IPS-15b (cell line): ENCODE measurements around the gene NLGN4X.

ENCODE experiments used
- H3K27me3 ChIP-seq: one replicate; pipeline ENCODE4 v1.6.1; 2013; ENCODE audit warnings: low read length; ENCODE audit not compliant: control insufficient read depth, insufficient read depth
- H3K36me3 ChIP-seq: one replicate; pipeline ENCODE4 v1.6.1; 2013; ENCODE audit warnings: low read length; ENCODE audit not compliant: control insufficient read depth, insufficient read depth
- H3K4me1 ChIP-seq: one replicate; pipeline ENCODE4 v1.6.1; 2013; ENCODE audit warnings: mild to moderate bottlenecking, low read length; ENCODE audit not compliant: control insufficient read depth, insufficient read depth
- H3K4me3 ChIP-seq: one replicate; pipeline ENCODE4 v1.5.1; 2013; ENCODE audit warnings: low read depth, low read length
- H3K9ac ChIP-seq: one replicate; pipeline ENCODE4 v1.6.1; 2013; ENCODE audit warnings: low read depth, mild to moderate bottlenecking, low read length
- H3K9me3 ChIP-seq: one replicate; pipeline ENCODE4 v1.6.1; 2013; ENCODE audit warnings: mild to moderate bottlenecking, low read length; ENCODE audit not compliant: control insufficient read depth, insufficient read depth

NLGN4X gene

GRCh38 chrX:6149060-6149872, 79.4 kb downstream of the NLGN4X start:
- peaks cover 3% of the 10 kb centered on the region for H3K36me3 ChIP-seq
- no peaks in the 10 kb centered on the region for H3K4me1 ChIP-seq
- no peak overlapping the region for H3K4me3 ChIP-seq
- H3K27me3 ChIP-seq: no peaks in the 10 kb centered on the region
- H3K9me3 ChIP-seq: no peaks in the 10 kb centered on the region
- H3K9ac ChIP-seq: no peak overlapping the region

GRCh38 chrX:6134255-6134654, 94.4 kb downstream of the NLGN4X start:
- no peaks in the 10 kb centered on the region for H3K36me3 ChIP-seq

GRCh38 chrX:6132970-6133369, 95.7 kb downstream of the NLGN4X start:
- H3K36me3 ChIP-seq: no peaks in the 10 kb centered on the region
- no peaks in the 10 kb centered on the region for H3K27me3 ChIP-seq
- no peaks in the 10 kb centered on the region for H3K4me1 ChIP-seq

More at GRCh38 chrX:6134255-6134654, 94.4 kb downstream of the NLGN4X start:
- H3K4me1 ChIP-seq: no peaks in the 10 kb centered on the region
- peaks cover 2% of the 10 kb centered on the region for H3K9me3 ChIP-seq
- no peak overlapping the region for H3K4me3 ChIP-seq
- H3K9ac ChIP-seq: no peak overlapping the region
- H3K27me3 ChIP-seq: no peaks in the 10 kb centered on the region

GRCh38 chrX:6131287-6131686, 97.4 kb downstream of the NLGN4X start:
- H3K36me3 ChIP-seq: no peaks in the 10 kb centered on the region
- no peak overlapping the region for H3K9ac ChIP-seq
- H3K4me1 ChIP-seq: no peaks in the 10 kb centered on the region
- H3K9me3 ChIP-seq: peaks cover under 1% of the 10 kb centered on the region
- no peaks in the 10 kb centered on the region for H3K27me3 ChIP-seq
- no peak overlapping the region for H3K4me3 ChIP-seq

More at GRCh38 chrX:6132970-6133369, 95.7 kb downstream of the NLGN4X start:
- no peak overlapping the region for H3K9ac ChIP-seq
- peaks cover 2% of the 10 kb centered on the region for H3K9me3 ChIP-seq
- no peak overlapping the region for H3K4me3 ChIP-seq

GRCh38 chrX:6129195-6129594, 99.5 kb downstream of the NLGN4X start:
- no peaks in the 10 kb centered on the region for H3K4me1 ChIP-seq
- no peaks in the 10 kb centered on the region for H3K36me3 ChIP-seq
- no peak overlapping the region for H3K4me3 ChIP-seq

GRCh38 chrX:6120329-6120728, 108.3 kb downstream of the NLGN4X start:
- Histone ChIP-seq H3K27me3 (no peaks in the 10 kb centered on the region), H3K36me3 (no peaks in the 10 kb centered on the region), H3K9ac (no peak overlapping the region), H3K4me1 (peaks cover 10% of the 10 kb centered on the region), H3K9me3 (peaks cover 5% of the 10 kb centered on the region), H3K4me3 (no peak overlapping the region)

More at GRCh38 chrX:6129195-6129594, 99.5 kb downstream of the NLGN4X start:
- Histone ChIP-seq H3K9ac (no peak overlapping the region), H3K27me3 (no peaks in the 10 kb centered on the region), H3K9me3 (peaks cover 2% of the 10 kb centered on the region)

GRCh38 chrX:6095469-6095868, 133.2 kb downstream of the NLGN4X start:
- H3K36me3 ChIP-seq: no peaks in the 10 kb centered on the region

GRCh38 chrX:6074532-6074931, 154.1 kb downstream of the NLGN4X start:
- no peaks in the 10 kb centered on the region for H3K9me3 ChIP-seq
- no peaks in the 10 kb centered on the region for H3K4me1 ChIP-seq
- H3K27me3 ChIP-seq: no peaks in the 10 kb centered on the region
- no peak overlapping the region for H3K9ac ChIP-seq
- no peak overlapping the region for H3K4me3 ChIP-seq
- no peaks in the 10 kb centered on the region for H3K36me3 ChIP-seq

More at GRCh38 chrX:6095469-6095868, 133.2 kb downstream of the NLGN4X start:
- Histone ChIP-seq H3K4me1 (no peaks in the 10 kb centered on the region), H3K9ac (no peak overlapping the region), H3K4me3 (no peak overlapping the region), H3K27me3 (no peaks in the 10 kb centered on the region), H3K9me3 (no peaks in the 10 kb centered on the region)

- Histone ChIP-seq H3K4me3 (no peak overlapping the region), H3K9ac (no peak overlapping the region), H3K9me3 (no peaks in the 10 kb centered on the region)
These were observed 156.9 kb downstream of the NLGN4X start for GRCh38 chrX:6071731-6072130.

GRCh38 chrX:6067600-6067999, 161.1 kb downstream of the NLGN4X start:
- Histone ChIP-seq H3K27me3 (no peaks in the 10 kb centered on the region), H3K9ac (no peak overlapping the region), H3K4me1 (no peaks in the 10 kb centered on the region), H3K36me3 (no peaks in the 10 kb centered on the region), H3K9me3 (peaks cover 4% of the 10 kb centered on the region), H3K4me3 (no peak overlapping the region)

More at GRCh38 chrX:6071731-6072130, 156.9 kb downstream of the NLGN4X start:
- Histone ChIP-seq H3K4me1 (no peaks in the 10 kb centered on the region), H3K27me3 (no peaks in the 10 kb centered on the region), H3K36me3 (no peaks in the 10 kb centered on the region)

GRCh38 chrX:6053141-6053540, 175.5 kb downstream of the NLGN4X start:
- H3K4me1 ChIP-seq: no peaks in the 10 kb centered on the region
- H3K9ac ChIP-seq: no peak overlapping the region
- H3K27me3 ChIP-seq: no peaks in the 10 kb centered on the region
- H3K4me3 ChIP-seq: no peak overlapping the region
- no peaks in the 10 kb centered on the region for H3K9me3 ChIP-seq
- no peaks in the 10 kb centered on the region for H3K36me3 ChIP-seq

- no peaks in the 10 kb centered on the region for H3K4me1 ChIP-seq
- H3K36me3 ChIP-seq: no peaks in the 10 kb centered on the region
- no peaks in the 10 kb centered on the region for H3K9me3 ChIP-seq
- no peak overlapping the region for H3K4me3 ChIP-seq
- H3K27me3 ChIP-seq: no peaks in the 10 kb centered on the region
- H3K9ac ChIP-seq: no peak overlapping the region
These were observed 176.4 kb downstream of the NLGN4X start for GRCh38 chrX:6052111-6052745.
